Tibial nerve (tissue), 4 donors: Measurements from ENCODE around the gene LRBA.

Experiments
- CTCF ChIP-seq, 5 experiments: fragments of 200-600 bp in 3 of 5; fragments of 450-650 bp in 2 of 5; sonication (generic) in 3 of 5; IDR thresholded peaks; one replicate each; pipeline ENCODE4 v1.5.1; 2016 to 2019; ENCODE audit warnings: antibody characterized with exemption in 5 of 5, mild to moderate bottlenecking in 3 of 5, moderate library complexity in 2 of 5
- EP300 ChIP-seq, 2 donors: sonication (generic); formaldehyde crosslinking; IDR thresholded peaks; one replicate each; pipeline ENCODE4 v1.6.1; 2017; ENCODE audit warnings: antibody characterized with exemption in 2 of 2, mild to moderate bottlenecking in 1 of 2
- POLR2A ChIP-seq, 2 donors: fragments of 450-650 bp; IDR thresholded peaks; one replicate each; pipeline ENCODE4 v1.6.1; 2017; ENCODE audit warnings: antibody characterized with exemption in 2 of 2, mild to moderate bottlenecking in 2 of 2, moderate library complexity in 2 of 2

DNA sequence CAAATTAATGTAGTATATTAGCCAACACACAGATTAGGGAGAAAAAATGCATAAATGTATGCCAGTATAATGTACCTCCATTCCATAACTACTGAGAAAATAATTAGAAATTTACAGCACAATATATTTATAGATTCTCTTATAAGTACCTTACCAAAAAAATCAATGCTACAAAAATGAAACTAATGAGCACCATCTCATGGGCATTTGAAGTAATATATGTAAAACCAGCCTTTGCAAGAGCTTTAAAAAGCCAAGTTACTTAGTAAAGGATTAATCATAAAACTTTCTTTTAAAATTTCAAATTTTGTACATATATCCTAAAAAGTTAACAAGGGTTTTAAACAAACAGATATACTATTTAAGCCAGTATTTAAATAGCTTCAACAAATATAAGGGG lies 43.2 kb downstream of the LRBA start:
- TF ChIP-seq CTCF (IDR thresholded peaks at IDR 0.05) (no peak), EP300 (IDR thresholded peaks at IDR 0.05) (no peak), POLR2A (IDR thresholded peaks at IDR 0.05) (no peak)
